ENCODE results near the gene WDR37.

GRCh38 chr10:1068380-1069361 lies 12.5 kb downstream of the WDR37 start:
- TF ChIP-seq EZH2 (IDR thresholded peaks at IDR 0.05; ENCODE audit: low read length, unreplicated experiment) (no peak), EZH2phosphoT487 (IDR thresholded peaks at IDR 0.05; ENCODE audit: borderline replicate concordance, low read length) (no peak)
- TF ChIP-seq, protein P1, sequence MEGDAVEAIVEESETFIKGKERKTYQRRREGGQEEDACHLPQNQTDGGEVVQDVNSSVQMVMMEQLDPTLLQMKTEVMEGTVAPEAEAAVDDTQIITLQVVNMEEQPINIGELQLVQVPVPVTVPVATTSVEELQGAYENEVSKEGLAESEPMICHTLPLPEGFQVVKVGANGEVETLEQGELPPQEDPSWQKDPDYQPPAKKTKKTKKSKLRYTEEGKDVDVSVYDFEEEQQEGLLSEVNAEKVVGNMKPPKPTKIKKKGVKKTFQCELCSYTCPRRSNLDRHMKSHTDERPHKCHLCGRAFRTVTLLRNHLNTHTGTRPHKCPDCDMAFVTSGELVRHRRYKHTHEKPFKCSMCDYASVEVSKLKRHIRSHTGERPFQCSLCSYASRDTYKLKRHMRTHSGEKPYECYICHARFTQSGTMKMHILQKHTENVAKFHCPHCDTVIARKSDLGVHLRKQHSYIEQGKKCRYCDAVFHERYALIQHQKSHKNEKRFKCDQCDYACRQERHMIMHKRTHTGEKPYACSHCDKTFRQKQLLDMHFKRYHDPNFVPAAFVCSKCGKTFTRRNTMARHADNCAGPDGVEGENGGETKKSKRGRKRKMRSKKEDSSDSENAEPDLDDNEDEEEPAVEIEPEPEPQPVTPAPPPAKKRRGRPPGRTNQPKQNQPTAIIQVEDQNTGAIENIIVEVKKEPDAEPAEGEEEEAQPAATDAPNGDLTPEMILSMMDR (conservative IDR thresholded peaks at IDR 0.05; ENCODE audit: low read depth, low read length): no peak
